ENCODE data around the gene ANXA10.
A peak's percentile ranks its signal among the peaks of the same experiment; 100 is the strongest.

ANXA10 gene

DNA sequence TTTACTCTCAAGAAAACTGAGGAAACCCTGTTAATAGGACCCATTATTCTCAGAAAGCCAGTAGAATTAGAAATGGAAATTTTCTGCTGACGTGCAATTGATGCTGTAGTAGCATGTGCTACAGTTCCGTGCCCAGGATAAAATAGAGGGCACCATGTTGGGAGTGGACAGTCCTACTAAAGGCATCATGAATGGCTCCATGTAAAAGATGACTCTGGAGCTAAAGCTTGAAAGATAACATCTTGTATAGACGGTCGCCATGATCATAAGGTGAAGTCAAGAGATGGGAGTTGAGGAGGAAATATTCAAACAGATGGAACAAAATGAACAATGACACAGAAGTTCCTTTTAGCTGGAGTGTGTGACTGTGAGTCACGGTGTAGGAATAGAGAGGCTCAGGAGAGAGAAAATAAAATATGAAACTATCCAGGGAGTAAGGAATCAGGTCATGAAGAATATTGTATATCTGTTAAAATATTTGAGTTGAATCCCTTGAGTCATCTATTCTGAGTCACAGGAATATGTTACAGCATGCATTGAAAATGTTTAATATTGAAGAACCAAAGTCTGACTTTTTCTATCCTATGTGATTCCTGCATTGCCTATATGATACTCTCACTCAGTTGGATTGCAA lies 31.8 kb downstream of the ANXA10 start:
- peak; percentile 29 to 83 for DNase-seq (ENCODE audit: low read depth in 2 of 2)
- H3K4me3 ChIP-seq (replicated peaks in 1 of 2; ENCODE audit: low read depth in 2 of 2, low read length in 2 of 2): no peak overlapping the region
- TF ChIP-seq, protein P1, sequence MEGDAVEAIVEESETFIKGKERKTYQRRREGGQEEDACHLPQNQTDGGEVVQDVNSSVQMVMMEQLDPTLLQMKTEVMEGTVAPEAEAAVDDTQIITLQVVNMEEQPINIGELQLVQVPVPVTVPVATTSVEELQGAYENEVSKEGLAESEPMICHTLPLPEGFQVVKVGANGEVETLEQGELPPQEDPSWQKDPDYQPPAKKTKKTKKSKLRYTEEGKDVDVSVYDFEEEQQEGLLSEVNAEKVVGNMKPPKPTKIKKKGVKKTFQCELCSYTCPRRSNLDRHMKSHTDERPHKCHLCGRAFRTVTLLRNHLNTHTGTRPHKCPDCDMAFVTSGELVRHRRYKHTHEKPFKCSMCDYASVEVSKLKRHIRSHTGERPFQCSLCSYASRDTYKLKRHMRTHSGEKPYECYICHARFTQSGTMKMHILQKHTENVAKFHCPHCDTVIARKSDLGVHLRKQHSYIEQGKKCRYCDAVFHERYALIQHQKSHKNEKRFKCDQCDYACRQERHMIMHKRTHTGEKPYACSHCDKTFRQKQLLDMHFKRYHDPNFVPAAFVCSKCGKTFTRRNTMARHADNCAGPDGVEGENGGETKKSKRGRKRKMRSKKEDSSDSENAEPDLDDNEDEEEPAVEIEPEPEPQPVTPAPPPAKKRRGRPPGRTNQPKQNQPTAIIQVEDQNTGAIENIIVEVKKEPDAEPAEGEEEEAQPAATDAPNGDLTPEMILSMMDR (IDR thresholded peaks at IDR 0.05; ENCODE audit: low read depth, low read length): no peak

DNA sequence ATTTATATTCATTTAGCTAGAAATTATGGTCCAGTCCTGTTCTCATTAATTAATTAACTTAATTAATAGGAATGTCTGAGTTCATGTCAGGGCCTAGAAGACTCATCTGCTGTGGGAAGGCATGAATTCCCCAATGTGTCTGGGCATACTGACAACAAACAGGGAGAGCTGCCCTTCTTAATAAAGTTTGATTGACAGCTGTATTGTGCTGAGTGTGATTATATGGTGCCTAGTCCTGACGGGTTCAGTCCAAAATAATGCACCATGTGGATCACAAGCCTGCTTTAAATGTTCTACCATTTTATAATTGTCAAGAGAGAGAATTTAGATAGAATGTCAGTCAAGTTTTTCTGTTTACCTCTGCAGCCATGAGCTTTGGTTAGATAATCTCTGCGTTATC lies 34.6 kb downstream of the ANXA10 start:
- no peak for DNase-seq (ENCODE audit: low read depth in 2 of 2)
- TF ChIP-seq, protein P1 (IDR thresholded peaks at IDR 0.05; ENCODE audit: low read depth, low read length): no peak

GRCh38 chr4:168128601-168129000 lies 36.3 kb downstream of the ANXA10 start:
- DNase-seq (ENCODE audit: low read depth in 2 of 2): no peak
- H3K4me3 ChIP-seq (replicated peaks in 1 of 2; ENCODE audit: low read depth in 2 of 2, low read length in 2 of 2): no peak overlapping the region
- TF ChIP-seq, protein P1 (IDR thresholded peaks at IDR 0.05; ENCODE audit: low read depth, low read length): no peak

More for the DNA sequence above, 34.6 kb downstream of the ANXA10 start:
- no peak overlapping the region for H3K4me3 ChIP-seq (replicated peaks in 1 of 2; ENCODE audit: low read depth in 2 of 2, low read length in 2 of 2)

GRCh38 chr4:168129046-168129772 lies 36.9 kb downstream of the ANXA10 start:
- no peak overlapping the region for H3K4me3 ChIP-seq (replicated peaks in 1 of 2; ENCODE audit: low read depth in 2 of 2, low read length in 2 of 2)
- TF ChIP-seq, protein P1 (IDR thresholded peaks at IDR 0.05; ENCODE audit: low read depth, low read length): no peak
- DNase-seq (ENCODE audit: low read depth in 2 of 2): no peak

GRCh38 chr4:168129802-168130201 lies 37.5 kb downstream of the ANXA10 start:
- no peak overlapping the region for H3K4me3 ChIP-seq (replicated peaks in 1 of 2; ENCODE audit: low read depth in 2 of 2, low read length in 2 of 2)
- DNase-seq (ENCODE audit: low read depth in 2 of 2): no peak
- TF ChIP-seq, protein P1 (IDR thresholded peaks at IDR 0.05; ENCODE audit: low read depth, low read length): no peak

DNA sequence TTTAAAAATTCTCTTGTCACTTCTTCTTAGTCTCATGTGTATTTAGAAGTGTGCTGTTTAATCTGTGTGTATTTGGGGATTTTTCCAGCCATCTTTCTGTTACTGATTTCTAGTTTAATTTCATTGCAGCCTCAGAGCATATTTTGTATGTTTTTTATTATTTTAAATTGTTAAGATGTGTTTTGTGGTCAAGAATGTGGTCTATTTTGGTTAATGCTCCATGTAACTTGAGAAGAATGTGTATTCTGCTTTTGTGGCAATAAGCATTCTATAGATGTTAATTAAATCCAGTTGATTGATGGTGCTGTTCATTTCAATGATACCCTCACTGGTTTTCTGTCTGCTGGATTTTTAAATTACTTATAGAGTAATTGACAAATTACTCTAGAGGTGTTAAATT lies 38.9 kb downstream of the ANXA10 start:
- TF ChIP-seq, protein P1 (IDR thresholded peaks at IDR 0.05; ENCODE audit: low read depth, low read length): no peak
- no peak overlapping the region for H3K4me3 ChIP-seq (replicated peaks in 1 of 2; ENCODE audit: low read depth in 2 of 2, low read length in 2 of 2)
- no peak for DNase-seq (ENCODE audit: low read depth in 2 of 2)

All from cardiac fibroblast (primary cell).